Panc1 (cell line): Measurements from ENCODE around the gene PAX7. TPM values are rescaled to one million over a fixed set of nuclear protein-coding genes. Genes with fewer than 3 reads are reported as not detected.

Source experiments
- ATAC-seq: fragments of 200-7000 bp; cut with Tn5 transposase; 2 replicates; pipeline ENCODE4 v1.9.1; 2020; ENCODE audit warnings: mild to moderate bottlenecking, moderate library complexity
- BruUV-seq: library from RNA; stranded (reverse); fragments of 400-500 nt; replicated peaks from 2 replicates; lab custom pipeline; 2021; lab: Mats Ljungman, UMichigan
- CTCF ChIA-PET: fragments of 300-600 bp; sonication (Branson Sonifier 250); formaldehyde crosslinking; loops from one replicate; lab custom pipeline; 2022; ENCODE audit warnings: antibody characterized with exemption; lab: Charles Lee
- POLR2A ChIA-PET: fragments of 300-600 bp; sonication (Branson Sonifier 250); formaldehyde crosslinking; loops from one replicate; lab custom pipeline; 2022; ENCODE audit warnings: antibody characterized with exemption; lab: Charles Lee
- DNase-seq: peaks from one replicate; pipeline ENCODE4 v3.0.0-alpha.2; 2010; ENCODE audit warnings: low read depth, low spot score
- H3K27ac ChIP-seq: 2 replicates; pipeline ENCODE4 v1.5.1; 2011; ENCODE audit warnings: mild to moderate bottlenecking, low read length, inconsistent platforms
- H3K27me3 ChIP-seq: fragments of 200-500 bp; sonication (Bioruptor generic); 2 replicates; pipeline ENCODE4 v1.6.0; 2014; ENCODE audit warnings: low read length, inconsistent platforms; ENCODE audit not compliant: control insufficient read depth, insufficient read depth
- H3K36me3 ChIP-seq: fragments of 200-500 bp; sonication (Bioruptor generic); 2 replicates; pipeline ENCODE4 v1.5.1; 2014; ENCODE audit warnings: inconsistent platforms, mild to moderate bottlenecking, low read length, moderate library complexity; ENCODE audit not compliant: control insufficient read depth, insufficient read depth
- H3K4me1 ChIP-seq: 2 replicates; pipeline ENCODE4 v1.5.1; 2011; ENCODE audit warnings: inconsistent platforms, mild to moderate bottlenecking, low read length, moderate library complexity; ENCODE audit not compliant: control insufficient read depth, insufficient read depth
- H3K4me3 ChIP-seq, 2 experiments: 2 replicates each; pipeline ENCODE4 v1.5.1; 2011 to 2012; ENCODE audit warnings: low read depth in 2 of 2, low read length in 2 of 2, mild to moderate bottlenecking in 2 of 2, inconsistent platforms in 1 of 2, moderate library complexity in 1 of 2
- H3K9me3 ChIP-seq: fragments of 200-500 bp; sonication (Bioruptor generic); 2 replicates; pipeline ENCODE4 v1.5.1; 2014; ENCODE audit warnings: low read depth, mild to moderate bottlenecking, inconsistent platforms, low read length, moderate library complexity; ENCODE audit not compliant: control insufficient read depth, insufficient read depth
- CTCF ChIP-seq: fragments of 450-650 bp; IDR thresholded peaks from 2 replicates; pipeline ENCODE4 v1.5.1; 2017; ENCODE audit warnings: mild to moderate bottlenecking
- POLR2AphosphoS5 ChIP-seq: IDR thresholded peaks from 2 replicates; pipeline ENCODE4 v1.6.1; 2012; ENCODE audit warnings: mild to moderate bottlenecking, low read depth, low read length, moderate library complexity
- REST ChIP-seq, 2 experiments: IDR thresholded peaks; 2 replicates each; pipeline ENCODE4 v1.6.1; 2011 to 2012; ENCODE audit warnings: low read depth in 2 of 2, control low read depth in 1 of 2, low read length in 1 of 2, mild to moderate bottlenecking in 1 of 2, moderate library complexity in 1 of 2; ENCODE audit not compliant: insufficient read depth in 1 of 2
- SIN3A ChIP-seq: IDR thresholded peaks from 2 replicates; pipeline ENCODE4 v1.6.1; 2012; ENCODE audit warnings: low read depth, mild to moderate bottlenecking, low read length, moderate library complexity, borderline replicate concordance; ENCODE audit not compliant: insufficient read depth
- TCF7L2 ChIP-seq: IDR thresholded peaks from 2 replicates; pipeline ENCODE4 v1.6.1; 2011; ENCODE audit warnings: mild to moderate bottlenecking, low read depth, low read length, inconsistent platforms
- in situ Hi-C: cut with HindIII; loops from 2 replicates; pipeline ENCODE4 v1.10.0; 2016; ENCODE audit warnings: low sequenced_read_pairs, low pct_unique_long_range_greater_than_20kb
- intact Hi-C: fragments of 100-400 bp; cut with micrococcal nuclease; formaldehyde crosslinking; loops from one replicate; pipeline ENCODE4 v1.10.0; 2022; ENCODE audit not compliant: unreplicated experiment
- total RNA-seq: library from RNA; stranded (reverse); gene quantifications from one replicate; pipeline ENCODE4 v1.2.1, GENCODE V29; 2021; ENCODE audit not compliant: unreplicated experiment

PAX7 gene
- total RNA-seq, 1 experiment from 2014 or later: not detected

GRCh38 chr1:18795002-18795689 is 164.5 kb downstream of the PAX7 start:
- no peak for DNase-seq
- CTCF ChIA-PET: no interaction called here
- Histone ChIP-seq H3K4me3 (no peak overlapping the region), H3K27ac (no peak overlapping the region), H3K4me1 (no peaks in the 10 kb centered on the region), H3K36me3 (no peaks in the 10 kb centered on the region), H3K9me3 (no peaks in the 10 kb centered on the region), H3K27me3 (peaks cover under 1% of the 10 kb centered on the region; the same call in 1 of the 2 replicates)
- TF ChIP-seq SIN3A (no peak), POLR2AphosphoS5 (no peak), REST (IDR thresholded peaks at IDR 0.05; ENCODE audit: insufficient read depth in 1 of 2, low read depth in 2 of 2, low read length in 1 of 2) (no peak), CTCF (no peak), TCF7L2 (no peak)
- no TSS peak for BruUV-seq
- ATAC-seq: no peak
- POLR2A ChIA-PET: no interaction called here
- intact Hi-C loops (no loop called here), in situ Hi-C loops (no loop called here)

- Histone ChIP-seq H3K36me3 (no peaks in the 10 kb centered on the region), H3K4me3 (no peak overlapping the region), H3K27me3 (no peaks in the 10 kb centered on the region), H3K9me3 (no peaks in the 10 kb centered on the region), H3K27ac (no peak overlapping the region; the same call in 1 of the 2 replicates), H3K4me1 (no peaks in the 10 kb centered on the region)
- DNase-seq (no peak), ATAC-seq (no peak)
- ChIA-PET CTCF (no interaction called here), POLR2A (no interaction called here)
- intact Hi-C loops: no loop called here
- TF ChIP-seq SIN3A (no peak), TCF7L2 (no peak), CTCF (no peak), POLR2AphosphoS5 (no peak), REST (IDR thresholded peaks at IDR 0.05; ENCODE audit: insufficient read depth in 1 of 2, low read depth in 2 of 2, low read length in 1 of 2) (no peak)
- in situ Hi-C loops: no loop called here
- BruUV-seq: no TSS peak
These were observed 166.3 kb downstream of the PAX7 start for GRCh38 chr1:18796950-18797349.
